Measurements from ENCODE around the gene AKAP6.
"Not testable (repeated sequence)": the region's sequence is repeated elsewhere in the genome, so short reads cannot be mapped to it uniquely, and the experiment has no call there.

The AKAP6 gene

GRCh38 chr14:32374155-32374554, 45.1 kb downstream of the AKAP6 start:
- no peak for DNase-seq

- DNase-seq: no peak
Observed at GRCh38 chr14:32375663-32376062, 46.6 kb downstream of the AKAP6 start.

- no peak for DNase-seq
Observed at GRCh38 chr14:32377046-32377646, 48.0 kb downstream of the AKAP6 start.

- no peak for DNase-seq
Observed at GRCh38 chr14:32378284-32378683, 49.2 kb downstream of the AKAP6 start.

GRCh38 chr14:32379447-32379846, 50.3 kb downstream of the AKAP6 start:
- no peak for DNase-seq

- DNase-seq: no peak
Observed at GRCh38 chr14:32381869-32382268, 52.8 kb downstream of the AKAP6 start.

- DNase-seq: no peak
Observed at GRCh38 chr14:32382704-32383103, 53.6 kb downstream of the AKAP6 start.

GRCh38 chr14:32383364-32384009, 54.4 kb downstream of the AKAP6 start:
- no peak for DNase-seq

- DNase-seq: no peak
Observed at GRCh38 chr14:32384464-32384863, 55.4 kb downstream of the AKAP6 start.

- DNase-seq: not testable (repeated sequence)
Observed at GRCh38 chr14:32387295-32387694, 58.2 kb downstream of the AKAP6 start.

GRCh38 chr14:32393119-32393518, 64.0 kb downstream of the AKAP6 start:
- DNase-seq: no peak

GRCh38 chr14:32394038-32394437, 64.9 kb downstream of the AKAP6 start:
- DNase-seq: no peak

- DNase-seq: no peak
Observed at GRCh38 chr14:32396885-32397284, 67.8 kb downstream of the AKAP6 start.

GRCh38 chr14:32397861-32398640, 69.0 kb downstream of the AKAP6 start:
- DNase-seq: no peak

- DNase-seq: no peak
Observed at GRCh38 chr14:32399920-32400319, 70.8 kb downstream of the AKAP6 start.

GRCh38 chr14:32400480-32400879, 71.4 kb downstream of the AKAP6 start:
- no peak for DNase-seq

GRCh38 chr14:32403021-32403420, 73.9 kb downstream of the AKAP6 start:
- DNase-seq: no peak

GRCh38 chr14:32403688-32404087, 74.6 kb downstream of the AKAP6 start:
- no peak for DNase-seq

GRCh38 chr14:32404784-32405573, 75.9 kb downstream of the AKAP6 start:
- DNase-seq: no peak

- DNase-seq: no peak
Observed at GRCh38 chr14:32405856-32406255, 76.8 kb downstream of the AKAP6 start.

GRCh38 chr14:32407130-32407529, 78.0 kb downstream of the AKAP6 start:
- no peak for DNase-seq

- DNase-seq: no peak
Observed at GRCh38 chr14:32408018-32408417, 78.9 kb downstream of the AKAP6 start.

GRCh38 chr14:32412103-32412502, 83.0 kb downstream of the AKAP6 start:
- DNase-seq: no peak

Data from NCI-H1105 (cell line).